Measurements from ENCODE around the gene DPH7.

The DPH7 gene

GRCh38 chr9:137582286-137582860 is 3.6 kb upstream of the DPH7 start:
- ChIA-PET POLR2A (no interaction called here), CTCF (interaction anchor here (6.2 kb wide), 1 partner anchor 8 kb away, joined by 74 read pairs; the partner anchor contains the start of gene ZMYND19)
- no peak for DNase-seq (ENCODE audit: extremely low spot score)
- TF ChIP-seq CTCF (IDR thresholded peaks at IDR 0.05; ENCODE audit: control extremely low read depth, extremely low read depth, low read depth, missing control alignments), result peak; percentile 22

GRCh38 chr9:137581361-137582285 is 2.9 kb upstream of the DPH7 start:
- ChIA-PET CTCF (interaction anchor here (0.9 to 6.2 kb wide), 3 partner anchors 9 to 91 kb away, joined by 3 to 74 read pairs (median 3); partner anchors contain the start of gene ZMYND19), POLR2A (no interaction called here)
- no peak for DNase-seq (ENCODE audit: extremely low spot score)
- TF ChIP-seq CTCF (IDR thresholded peaks at IDR 0.05; ENCODE audit: control extremely low read depth, extremely low read depth, low read depth, missing control alignments), result no peak

GRCh38 chr9:137580954-137581322 is 2.2 kb upstream of the DPH7 start:
- ChIA-PET CTCF (interaction anchor here (0.9 to 6.2 kb wide), 3 partner anchors 10 to 92 kb away, joined by 3 to 74 read pairs (median 3); partner anchors contain the start of gene ZMYND19), POLR2A (no interaction called here)
- no peak for DNase-seq (ENCODE audit: extremely low spot score)
- no peak for TF ChIP-seq CTCF (IDR thresholded peaks at IDR 0.05; ENCODE audit: control extremely low read depth, extremely low read depth, low read depth, missing control alignments)

- ChIA-PET CTCF (interaction anchor here (0.9 to 6.2 kb wide), 3 partner anchors 10 to 92 kb away, joined by 3 to 74 read pairs (median 3); partner anchors contain the start of gene ZMYND19), POLR2A (interaction anchor here (0.5 to 0.6 kb wide), 2 partner anchors 16 to 344 kb away, joined by 4 read pairs; no protein-coding TSS in a partner anchor)
- no peak for TF ChIP-seq CTCF (IDR thresholded peaks at IDR 0.05; ENCODE audit: control extremely low read depth, extremely low read depth, low read depth, missing control alignments)
- no peak for DNase-seq (ENCODE audit: extremely low spot score)
Measured at GRCh38 chr9:137580209-137580953, 1.7 kb upstream of the DPH7 start.

GRCh38 chr9:137579259-137579604 is 507 bp upstream of the DPH7 start:
- TF ChIP-seq CTCF (IDR thresholded peaks at IDR 0.05; ENCODE audit: control extremely low read depth, extremely low read depth, low read depth, missing control alignments), result no peak
- DNase-seq (ENCODE audit: extremely low spot score), result no peak
- CTCF ChIA-PET, result interaction anchor here (1.0 to 6.2 kb wide), 6 partner anchors 12 to 59 kb away, joined by 3 to 74 read pairs (median 4); partner anchors contain the start of gene ZMYND19
- POLR2A ChIA-PET, result interaction anchor here (0.6 kb wide), 2 partner anchors 15 to 26 kb away, joined by 3 to 4 read pairs; partner anchors contain the start of gene ARRDC1
